GM15510 (cell line): ENCODE measurements around the gene ANXA5.

ENCODE experiments used
- POLR2A ChIP-seq: IDR thresholded peaks from 3 replicates; pipeline ENCODE4 v1.6.1; 2011; ENCODE audit warnings: borderline replicate concordance; ENCODE audit not compliant: insufficient read length; ENCODE audit errors: extremely low read depth

ANXA5 gene

DNA sequence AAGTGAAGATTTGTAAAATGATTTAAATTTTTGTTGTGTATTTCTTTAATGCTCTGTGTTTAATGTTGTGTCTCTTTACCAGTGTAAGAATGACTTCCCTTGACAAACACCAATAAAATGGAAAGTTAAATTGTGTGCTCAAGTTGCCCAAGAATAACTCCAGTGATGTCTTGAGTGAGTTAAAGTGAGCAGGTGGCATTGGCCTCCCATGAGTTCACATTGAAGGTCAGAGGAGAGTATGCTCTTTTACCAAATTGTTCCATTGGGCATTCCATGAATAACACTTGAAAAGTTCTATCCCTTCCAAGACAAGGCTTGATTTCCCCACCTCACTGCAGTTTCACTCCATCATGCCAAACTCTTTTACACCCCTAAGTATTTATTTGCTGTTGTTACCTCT lies 4.5 kb downstream of the ANXA5 start:
- no peak for TF ChIP-seq POLR2A

DNA sequence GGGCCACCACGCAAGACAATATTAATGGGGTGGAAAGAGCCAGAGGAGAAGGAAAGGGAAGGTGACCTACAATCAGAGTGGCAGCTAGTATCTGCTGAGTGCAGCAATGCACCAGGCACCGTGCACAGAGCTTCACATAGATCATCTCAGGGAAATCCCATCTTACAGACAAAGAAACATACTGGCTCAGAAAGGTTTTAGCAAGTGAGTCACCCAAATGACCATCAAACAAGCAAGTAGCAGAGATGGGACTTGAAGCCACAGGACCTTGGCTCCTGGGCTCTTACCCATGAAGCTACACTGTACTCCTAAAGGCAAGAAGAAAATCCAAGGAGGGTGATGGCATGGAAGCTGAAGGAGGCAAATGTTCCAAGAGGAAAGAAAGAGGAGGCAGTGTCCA lies 6.8 kb downstream of the ANXA5 start:
- TF ChIP-seq POLR2A = no peak

DNA sequence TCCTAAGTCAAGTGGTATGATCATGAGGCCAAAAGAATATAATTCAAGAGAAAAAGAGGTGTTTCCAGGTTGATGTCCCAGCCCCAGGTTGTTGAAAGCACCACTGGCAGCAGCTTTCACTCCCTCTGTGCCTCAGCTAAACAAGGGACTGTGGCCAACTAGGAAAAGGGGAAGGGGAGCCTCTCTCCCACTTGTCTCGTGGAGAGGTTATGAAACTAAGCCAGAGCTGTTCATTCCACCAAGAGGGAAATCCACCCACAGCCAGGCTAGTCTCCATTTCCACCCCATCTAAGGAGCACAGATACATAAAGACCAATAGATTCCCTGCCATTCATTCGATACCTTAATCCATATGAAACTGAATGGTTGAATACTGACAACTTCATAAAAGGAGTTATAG lies 8.1 kb downstream of the ANXA5 start:
- no peak for TF ChIP-seq POLR2A

DNA sequence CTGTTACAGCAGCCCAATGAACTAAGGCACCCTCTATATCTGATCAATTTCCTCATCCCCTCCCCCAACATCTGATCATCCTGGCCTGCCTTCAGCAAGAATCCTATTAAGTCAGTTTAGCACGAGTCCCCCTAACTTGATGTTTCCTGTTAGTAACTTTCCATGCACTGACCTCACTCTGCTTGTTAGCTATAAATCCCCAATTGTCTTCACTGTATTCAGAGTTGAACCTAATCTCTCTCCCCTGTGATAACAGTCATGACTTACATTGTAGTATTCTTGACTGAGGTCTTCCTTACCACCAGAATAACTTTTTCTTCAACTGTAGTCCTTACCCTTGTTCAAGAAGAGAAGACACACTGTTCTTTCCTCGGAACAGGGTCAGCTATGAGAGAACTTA lies 8.5 kb downstream of the ANXA5 start:
- TF ChIP-seq POLR2A = no peak

DNA sequence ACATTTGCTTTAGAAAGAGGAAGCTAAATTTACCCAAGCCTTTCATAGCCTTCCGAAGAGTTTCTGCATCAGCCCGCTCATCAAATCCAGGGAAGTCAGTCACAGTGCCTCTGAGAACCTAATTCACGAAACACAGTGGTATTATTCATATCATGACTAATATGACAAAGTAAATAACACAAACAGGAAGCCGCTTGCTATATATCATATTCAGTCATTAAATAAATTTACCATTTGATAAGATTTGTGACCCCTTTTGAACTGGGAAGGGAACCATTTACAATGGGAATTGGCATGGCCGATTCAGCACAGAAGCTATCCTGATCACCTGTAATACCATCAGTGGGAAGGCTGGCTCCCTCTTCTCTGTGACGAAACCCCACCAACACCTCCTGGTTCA lies 10.5 kb downstream of the ANXA5 start:
- TF ChIP-seq POLR2A = no peak

DNA sequence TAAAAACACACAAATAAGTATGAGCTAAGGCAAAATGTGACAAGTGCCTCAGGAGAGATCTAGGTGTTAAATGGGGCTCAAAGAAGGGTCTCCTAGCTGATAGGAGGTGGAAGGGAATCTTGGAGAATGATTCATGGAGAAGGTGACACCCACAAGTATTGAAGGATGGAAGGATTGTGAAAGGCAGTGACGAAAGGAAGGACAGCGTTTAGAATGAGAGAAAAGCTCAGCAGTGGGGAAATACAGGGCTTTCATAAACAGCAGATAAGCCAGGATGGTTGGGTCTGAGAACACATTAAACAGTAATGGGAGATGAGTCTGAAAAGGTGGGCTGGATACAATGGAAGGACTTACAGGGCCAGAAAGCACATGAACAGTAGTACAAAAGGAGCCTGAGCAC lies 11.5 kb downstream of the ANXA5 start:
- no peak for TF ChIP-seq POLR2A

DNA sequence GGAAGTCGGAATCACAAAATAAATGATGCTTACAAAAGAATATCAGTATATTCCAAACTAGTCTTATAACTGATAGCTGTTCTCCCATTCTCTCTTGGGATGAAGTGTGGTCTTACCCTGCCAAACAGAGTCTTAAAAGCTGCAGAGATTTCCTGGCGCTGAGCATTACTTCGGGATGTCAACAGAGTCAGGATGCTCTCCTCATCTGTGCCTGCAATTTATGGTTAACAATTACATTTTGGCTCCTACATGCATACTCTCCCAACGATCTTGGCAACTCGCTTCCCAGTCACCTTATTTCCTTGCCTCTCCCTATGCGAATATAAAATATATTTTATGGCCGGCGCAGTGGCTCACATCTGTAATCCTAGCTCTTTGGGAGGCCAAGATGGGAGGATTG lies 12.2 kb downstream of the ANXA5 start:
- no peak for TF ChIP-seq POLR2A

DNA sequence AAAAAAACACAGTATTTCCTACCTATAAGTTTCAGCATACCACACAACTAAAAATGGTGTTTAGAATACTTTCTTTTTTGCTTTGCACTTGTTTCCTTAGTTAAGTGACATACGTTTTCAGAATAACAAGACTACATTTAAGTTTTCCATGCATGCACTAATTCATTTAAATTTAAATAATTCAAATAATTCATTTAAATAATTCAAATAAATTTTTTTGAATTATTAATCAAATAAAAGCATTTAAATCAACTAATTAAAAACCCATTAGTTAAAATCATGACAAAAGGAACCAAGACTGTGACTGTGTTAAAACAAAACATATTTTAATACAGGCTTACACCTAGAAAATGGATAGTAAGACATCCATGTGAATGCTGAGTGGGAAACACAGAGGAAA lies 12.8 kb downstream of the ANXA5 start:
- TF ChIP-seq POLR2A = no peak

DNA sequence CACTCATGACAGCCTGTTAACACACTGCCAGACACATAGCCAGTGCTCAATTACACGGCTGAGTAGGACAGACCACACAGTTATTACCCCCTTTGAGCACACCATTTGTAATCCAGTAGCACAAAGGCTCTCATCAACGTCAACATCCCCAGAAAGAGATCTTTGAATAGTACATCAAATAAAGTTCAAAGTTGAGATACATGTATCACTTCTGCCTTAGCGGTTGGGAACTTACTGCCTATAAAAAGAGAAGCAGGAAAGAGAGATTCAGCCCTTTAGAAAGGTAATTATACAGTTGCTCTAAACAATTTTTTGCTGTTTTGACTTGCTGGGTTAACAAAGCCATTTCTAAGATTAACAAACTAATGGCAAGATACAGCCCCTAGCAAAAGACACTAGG lies 16.2 kb downstream of the ANXA5 start:
- no peak for TF ChIP-seq POLR2A

DNA sequence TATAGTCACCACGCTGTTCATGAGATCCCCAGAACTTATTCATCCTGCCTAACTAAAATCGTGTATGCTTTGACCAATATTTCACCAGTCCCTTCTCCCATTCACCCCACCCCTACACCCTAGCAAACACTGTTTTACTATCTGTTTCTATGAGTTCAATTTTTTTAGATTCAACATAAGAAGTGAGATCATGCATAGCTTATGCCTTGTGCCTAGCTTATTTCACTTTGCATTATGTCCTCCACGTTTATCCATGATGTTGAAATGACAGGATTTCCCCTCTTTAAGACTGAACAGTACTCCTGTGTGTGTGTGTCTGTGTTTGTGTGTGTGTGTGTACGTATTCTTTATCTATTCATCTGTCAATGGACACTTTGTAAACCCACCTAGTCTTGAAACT lies 16.8 kb downstream of the ANXA5 start:
- no peak for TF ChIP-seq POLR2A

DNA sequence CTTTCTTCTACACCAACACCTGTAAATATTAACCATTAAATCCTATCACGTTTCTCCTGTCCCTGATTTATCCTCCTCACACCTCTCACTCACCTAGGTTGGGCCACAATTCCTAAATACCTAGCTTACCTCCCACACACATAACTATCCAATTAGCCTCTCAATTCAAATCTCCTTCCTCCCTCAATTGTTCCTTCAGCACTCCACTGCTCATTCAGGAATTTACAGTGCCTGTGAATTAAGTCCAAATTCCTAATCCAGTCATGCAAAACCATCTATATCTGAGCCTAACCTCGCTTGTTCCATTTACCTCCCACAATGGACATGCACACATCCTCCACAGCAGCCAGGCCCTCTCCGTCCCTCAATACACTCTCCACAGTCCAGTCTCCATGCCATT lies 17.5 kb downstream of the ANXA5 start:
- TF ChIP-seq POLR2A = no peak

DNA sequence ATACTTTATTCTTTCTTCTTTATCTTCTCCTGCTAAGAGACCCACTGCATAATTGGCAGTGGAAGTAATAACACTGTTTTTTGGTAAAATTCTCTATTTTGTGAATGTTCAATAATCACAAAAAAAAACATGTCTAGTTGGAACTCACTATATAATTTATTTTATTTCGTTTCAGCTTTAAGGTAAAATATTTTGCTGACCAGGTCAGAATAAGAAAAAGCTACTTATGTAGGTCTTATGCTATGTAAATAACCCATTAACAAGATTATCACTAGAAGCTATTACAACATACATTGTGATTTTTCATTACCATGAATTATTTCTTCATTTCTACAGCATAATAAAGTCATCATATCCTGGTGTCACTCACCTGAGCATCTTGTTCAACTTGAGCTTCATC lies 19.3 kb downstream of the ANXA5 start:
- TF ChIP-seq POLR2A = no peak

DNA sequence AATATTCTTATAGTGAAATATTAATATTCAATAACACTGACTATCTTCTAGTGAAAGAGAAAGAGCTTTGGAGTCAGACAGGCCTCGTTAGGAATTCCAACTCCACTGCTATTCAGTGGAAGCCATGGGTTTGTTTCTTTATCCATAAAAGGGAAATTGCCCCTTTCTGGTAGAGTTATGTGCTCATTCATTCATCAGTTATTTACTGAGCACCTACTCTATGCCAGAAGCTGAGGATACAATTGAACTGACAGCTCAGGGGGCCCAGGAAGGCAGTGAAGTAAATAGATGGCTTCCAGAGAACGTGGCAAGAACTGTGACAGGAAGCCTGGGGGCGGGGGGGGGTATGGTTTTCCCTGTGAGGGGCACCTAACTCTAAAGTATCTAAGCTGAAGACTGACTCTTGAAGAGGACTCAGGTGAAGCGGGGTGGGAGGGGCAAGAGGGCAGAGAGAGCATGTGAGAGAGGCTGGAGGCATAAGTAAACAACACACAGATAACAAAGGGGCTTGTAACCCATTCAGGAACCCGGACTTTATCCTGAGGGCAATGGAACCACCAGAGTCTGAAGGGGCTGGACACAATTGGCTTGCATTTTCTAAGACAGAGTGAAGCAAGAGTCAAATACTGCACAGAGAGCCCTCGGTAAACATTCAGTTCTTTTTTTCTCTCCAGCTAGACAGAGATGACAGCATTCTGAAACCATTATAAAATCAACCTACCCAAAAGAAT lies 20.3 kb downstream of the ANXA5 start:
- TF ChIP-seq POLR2A = no peak

DNA sequence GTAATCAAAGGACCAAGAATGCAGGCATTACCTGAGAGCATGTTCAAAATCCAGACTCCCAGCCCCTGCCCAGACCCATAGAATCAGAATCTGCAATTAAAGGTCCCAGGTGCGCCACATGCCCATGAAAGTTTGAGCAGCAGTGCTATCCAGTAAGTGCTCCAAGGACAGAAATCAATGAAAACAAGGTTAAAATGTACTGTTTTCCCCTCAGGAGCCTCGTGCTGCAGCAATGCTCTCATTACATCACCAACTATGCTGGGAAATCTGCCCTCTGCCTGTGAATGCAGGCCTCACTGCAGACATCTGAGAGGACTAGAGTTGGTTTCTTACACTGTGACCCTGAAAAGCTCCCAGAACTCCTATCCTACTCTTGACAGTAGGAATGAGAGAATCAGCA lies 21.1 kb downstream of the ANXA5 start:
- no peak for TF ChIP-seq POLR2A

DNA sequence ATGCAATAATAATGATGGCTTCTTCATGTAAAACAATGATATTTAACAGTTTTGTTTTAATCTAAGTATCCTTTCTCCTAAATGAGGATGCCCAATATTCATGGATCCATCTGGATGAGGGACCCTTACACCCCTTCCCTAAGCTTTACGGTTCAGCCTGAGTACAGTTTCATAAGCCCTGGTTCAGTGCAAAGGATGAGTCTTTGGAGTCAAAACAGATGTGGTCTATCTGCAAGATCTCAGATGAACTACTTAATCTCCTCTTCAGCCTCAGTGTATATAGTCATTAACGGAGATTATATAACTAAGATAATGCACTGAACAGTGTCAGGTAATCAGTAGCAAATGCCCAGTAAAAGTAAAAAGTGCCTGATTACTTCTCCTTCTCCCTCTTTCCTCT lies 22.1 kb downstream of the ANXA5 start:
- no peak for TF ChIP-seq POLR2A

DNA sequence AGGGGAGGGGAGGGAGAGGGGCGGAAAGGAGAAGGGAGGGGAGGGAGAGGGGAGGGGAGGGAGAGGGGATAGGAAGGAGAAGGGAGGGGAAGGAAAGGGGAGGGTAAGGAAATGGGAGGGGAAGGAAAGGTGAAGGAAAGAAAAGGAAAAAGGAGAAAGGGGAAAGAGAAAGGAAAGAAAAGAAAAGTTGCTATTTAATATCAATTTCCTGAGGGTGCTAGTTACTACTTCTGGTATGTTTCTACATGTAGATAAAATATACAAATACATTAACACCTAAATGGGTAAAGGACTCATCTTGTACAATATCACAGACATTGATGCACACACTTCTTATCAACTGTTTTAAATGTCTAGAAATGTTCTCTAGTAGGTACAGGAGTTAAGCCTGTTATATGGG lies 22.6 kb downstream of the ANXA5 start:
- TF ChIP-seq POLR2A = no peak

DNA sequence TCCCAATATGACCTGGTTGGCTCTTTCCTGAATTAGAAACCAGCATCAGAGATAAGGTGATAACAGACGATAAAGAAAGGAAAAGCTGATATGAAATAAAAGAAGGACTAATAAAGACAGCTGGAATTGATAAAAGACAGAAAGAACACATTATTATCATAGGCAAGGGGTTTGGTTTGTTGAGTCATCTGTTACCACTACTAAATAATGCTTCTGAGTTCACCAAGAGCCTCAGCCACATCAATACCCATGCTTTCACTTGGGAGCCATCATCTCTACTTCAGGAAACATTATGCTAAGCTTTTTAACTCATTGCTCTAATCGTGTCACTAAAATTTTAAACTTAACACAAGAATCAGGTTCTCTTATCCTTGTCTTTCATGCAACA lies 27.6 kb downstream of the ANXA5 start:
- no peak for TF ChIP-seq POLR2A
